ENCODE results near the gene CDK19. TPM values are rescaled to one million over a fixed set of nuclear protein-coding genes. Genes with fewer than 3 reads are reported as not detected.
A peak's percentile ranks its signal among the peaks of the same experiment; 100 is the strongest.

The CDK19 gene
- total and polyA plus RNA-seq, 9 donors = 10.6 to 20.3 (median 15.2) TPM

- WGBS (ENCODE audit: insufficient coverage) = no CpG with 5 or more reads among the region's 7 CpGs
Observed at GRCh38 chr6:110665600-110665999, 149.7 kb downstream of the CDK19 start.

DNA sequence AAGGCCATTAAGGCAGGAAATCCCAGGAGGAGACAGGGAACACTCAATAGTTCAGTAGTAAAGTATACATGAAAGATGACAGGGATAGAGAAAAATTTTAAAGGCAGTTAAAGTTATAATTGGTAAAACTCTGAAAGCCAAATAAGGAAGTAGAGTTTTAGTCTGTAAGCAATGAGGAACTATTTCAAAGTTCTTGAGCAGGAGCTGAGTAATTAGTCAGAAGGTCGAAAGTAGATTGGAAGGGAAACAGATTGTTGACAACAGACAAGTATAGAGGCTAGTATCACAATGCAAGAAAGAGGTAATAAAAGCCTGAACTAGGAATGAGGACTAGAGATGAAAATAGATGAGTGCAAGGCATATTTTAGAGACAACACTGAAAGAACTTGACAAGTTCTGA lies 150.3 kb downstream of the CDK19 start:
- 89% methylated on average over 1 of the region's 1 CpG for WGBS (ENCODE audit: insufficient coverage)
- Histone ChIP-seq H3K4me3 (ENCODE audit: low read length) (no peak overlapping the region), H3K36me3 (ENCODE audit: control insufficient read depth, insufficient read depth, low read length) (no peaks in the 10 kb centered on the region), H3K9me3 (replicated peaks; ENCODE audit: control insufficient read depth, low read depth, low read length) (no peaks in the 10 kb centered on the region), H3K27ac (ENCODE audit: low read length) (peak overlapping the region; percentile 58), H3K4me1 (ENCODE audit: control insufficient read depth, insufficient read depth, low read length) (no peaks in the 10 kb centered on the region), H3K27me3 (ENCODE audit: control insufficient read depth, insufficient read depth, low read length) (no peaks in the 10 kb centered on the region)
- DNase-seq = peak; percentile 54

More at GRCh38 chr6:110665600-110665999, 149.7 kb downstream of the CDK19 start:
- Histone ChIP-seq H3K27ac (ENCODE audit: low read length) (no peak overlapping the region), H3K27me3 (ENCODE audit: control insufficient read depth, insufficient read depth, low read length) (no peaks in the 10 kb centered on the region), H3K9me3 (replicated peaks; ENCODE audit: control insufficient read depth, low read depth, low read length) (no peaks in the 10 kb centered on the region), H3K36me3 (ENCODE audit: control insufficient read depth, insufficient read depth, low read length) (no peaks in the 10 kb centered on the region), H3K4me3 (ENCODE audit: low read length) (no peak overlapping the region), H3K4me1 (ENCODE audit: control insufficient read depth, insufficient read depth, low read length) (no peaks in the 10 kb centered on the region)
- DNase-seq = no peak

DNA sequence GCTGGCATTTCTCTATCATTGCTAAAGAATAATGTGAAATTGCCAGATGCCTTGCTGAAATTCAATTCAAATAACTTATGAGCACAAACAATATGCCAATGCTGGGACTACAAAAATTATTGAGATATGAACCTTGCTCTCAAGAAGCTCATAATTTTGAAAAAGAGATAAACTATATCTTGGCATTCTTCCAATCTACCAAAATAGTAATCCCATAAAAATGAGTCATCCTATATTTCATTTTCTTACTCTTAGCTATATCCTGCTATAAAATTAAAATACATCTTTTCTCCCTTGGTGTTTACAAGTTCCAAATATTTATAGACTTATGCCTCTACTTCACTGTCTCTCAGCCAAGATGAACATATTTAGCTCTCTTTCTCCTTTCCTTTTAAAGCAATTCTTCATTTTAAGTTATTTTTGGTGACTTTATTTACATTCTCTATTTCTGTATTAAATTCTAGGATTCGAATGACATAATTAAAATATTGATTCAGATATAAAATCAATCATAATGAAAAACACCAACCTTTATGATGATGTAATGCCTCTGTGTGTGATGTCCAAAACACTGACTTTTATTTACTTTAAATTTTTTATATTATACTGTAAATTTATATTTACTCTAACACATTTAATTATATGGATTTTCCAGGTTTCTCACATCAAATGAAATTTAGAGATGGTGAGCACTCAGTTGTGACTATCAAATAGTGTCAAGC lies 152.6 kb downstream of the CDK19 start:
- no peak overlapping the region for H3K27ac ChIP-seq (ENCODE audit: low read length)
- H3K4me3 ChIP-seq (ENCODE audit: low read length) = no peak overlapping the region
- H3K36me3 ChIP-seq (ENCODE audit: control insufficient read depth, insufficient read depth, low read length) = no peaks in the 10 kb centered on the region
- H3K27me3 ChIP-seq (ENCODE audit: control insufficient read depth, insufficient read depth, low read length) = no peaks in the 10 kb centered on the region
- no peaks in the 10 kb centered on the region for H3K4me1 ChIP-seq (ENCODE audit: control insufficient read depth, insufficient read depth, low read length)
- WGBS (ENCODE audit: insufficient coverage) = no CpG with 5 or more reads among the region's 1 CpG
- peak; percentile 57 for DNase-seq
- no peaks in the 10 kb centered on the region for H3K9me3 ChIP-seq (replicated peaks; ENCODE audit: control insufficient read depth, low read depth, low read length)

GRCh38 chr6:110661414-110661813 lies 153.9 kb downstream of the CDK19 start:
- H3K36me3 ChIP-seq (ENCODE audit: control insufficient read depth, insufficient read depth, low read length) = no peaks in the 10 kb centered on the region
- H3K4me3 ChIP-seq (ENCODE audit: low read length) = no peak overlapping the region
- no peak overlapping the region for H3K27ac ChIP-seq (ENCODE audit: low read length)
- DNase-seq = no peak
- H3K27me3 ChIP-seq (ENCODE audit: control insufficient read depth, insufficient read depth, low read length) = no peaks in the 10 kb centered on the region
- WGBS (ENCODE audit: insufficient coverage) = no CpG with 5 or more reads among the region's 2 CpGs
- no peaks in the 10 kb centered on the region for H3K9me3 ChIP-seq (replicated peaks; ENCODE audit: control insufficient read depth, low read depth, low read length)
- H3K4me1 ChIP-seq (ENCODE audit: control insufficient read depth, insufficient read depth, low read length) = no peaks in the 10 kb centered on the region

DNA sequence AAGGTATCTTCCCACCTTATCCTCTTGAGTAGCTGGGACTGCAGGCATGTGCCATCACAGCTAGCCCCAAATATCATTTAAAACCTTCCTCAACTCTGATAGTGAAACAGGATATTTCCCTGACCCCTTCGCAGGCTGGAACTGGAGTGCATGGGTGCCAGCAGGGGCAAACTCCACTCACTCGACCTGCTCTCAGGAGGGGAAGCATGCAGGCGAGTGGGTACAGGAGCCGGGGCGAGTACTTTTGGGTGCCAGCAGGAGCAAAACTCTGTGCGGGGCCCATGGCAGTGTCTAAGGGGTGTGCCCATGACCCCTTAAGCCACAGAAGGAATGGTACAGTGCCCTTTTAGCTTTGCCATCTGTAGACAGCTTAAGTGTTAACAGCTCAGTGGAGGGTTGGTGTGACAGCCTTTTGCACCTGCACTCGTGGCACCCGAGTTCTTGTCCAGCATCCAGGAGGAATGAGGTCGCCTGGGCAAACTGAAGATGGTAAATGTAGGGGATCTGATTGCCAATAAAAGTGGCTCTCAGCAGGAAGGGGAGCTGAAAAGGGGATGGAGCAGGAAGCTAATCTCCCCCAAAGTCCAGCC lies 155.1 kb downstream of the CDK19 start:
- H3K4me3 ChIP-seq (ENCODE audit: low read length) = no peak overlapping the region
- H3K9me3 ChIP-seq (replicated peaks; ENCODE audit: control insufficient read depth, low read depth, low read length) = no peaks in the 10 kb centered on the region
- no peaks in the 10 kb centered on the region for H3K27me3 ChIP-seq (ENCODE audit: control insufficient read depth, insufficient read depth, low read length)
- H3K27ac ChIP-seq (ENCODE audit: low read length) = no peak overlapping the region
- no peak for DNase-seq
- no peaks in the 10 kb centered on the region for H3K4me1 ChIP-seq (ENCODE audit: control insufficient read depth, insufficient read depth, low read length)
- H3K36me3 ChIP-seq (ENCODE audit: control insufficient read depth, insufficient read depth, low read length) = no peaks in the 10 kb centered on the region
- 94% methylated on average over 8 of the region's 9 CpGs for WGBS (ENCODE audit: insufficient coverage)

DNA sequence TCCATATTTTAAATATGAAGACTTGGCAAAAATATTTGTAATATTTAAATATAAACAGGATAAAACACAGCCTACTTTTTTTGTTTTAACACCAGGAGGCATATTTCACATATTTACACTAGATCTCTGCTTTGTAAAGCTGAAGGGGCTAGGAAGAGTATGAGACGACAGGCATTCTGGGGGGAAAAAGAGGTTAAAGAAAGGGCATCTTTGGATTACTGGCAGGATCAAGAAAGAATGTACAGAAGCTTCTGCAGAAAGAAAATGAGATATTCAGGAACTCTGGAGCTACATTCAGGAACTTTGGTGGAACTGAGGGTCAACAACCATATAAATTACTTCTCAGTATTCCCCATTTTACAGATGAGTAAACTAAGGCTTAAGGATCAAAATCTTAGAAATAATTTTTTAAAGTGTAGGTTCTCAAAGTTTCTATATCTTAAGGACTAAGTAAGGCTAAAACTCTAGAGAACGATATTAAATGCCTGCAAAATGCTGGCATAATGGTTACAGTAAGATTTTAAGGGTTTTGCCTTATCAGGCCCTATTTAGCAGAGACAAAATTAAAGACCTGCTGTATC lies 156.5 kb downstream of the CDK19 start:
- no CpG with 5 or more reads among the region's 2 CpGs for WGBS (ENCODE audit: insufficient coverage)
- no peak for DNase-seq
- Histone ChIP-seq H3K9me3 (replicated peaks; ENCODE audit: control insufficient read depth, low read depth, low read length) (no peaks in the 10 kb centered on the region), H3K27me3 (ENCODE audit: control insufficient read depth, insufficient read depth, low read length) (no peaks in the 10 kb centered on the region), H3K36me3 (ENCODE audit: control insufficient read depth, insufficient read depth, low read length) (no peaks in the 10 kb centered on the region), H3K27ac (ENCODE audit: low read length) (no peak overlapping the region), H3K4me1 (ENCODE audit: control insufficient read depth, insufficient read depth, low read length) (no peaks in the 10 kb centered on the region), H3K4me3 (ENCODE audit: low read length) (no peak overlapping the region)

DNA sequence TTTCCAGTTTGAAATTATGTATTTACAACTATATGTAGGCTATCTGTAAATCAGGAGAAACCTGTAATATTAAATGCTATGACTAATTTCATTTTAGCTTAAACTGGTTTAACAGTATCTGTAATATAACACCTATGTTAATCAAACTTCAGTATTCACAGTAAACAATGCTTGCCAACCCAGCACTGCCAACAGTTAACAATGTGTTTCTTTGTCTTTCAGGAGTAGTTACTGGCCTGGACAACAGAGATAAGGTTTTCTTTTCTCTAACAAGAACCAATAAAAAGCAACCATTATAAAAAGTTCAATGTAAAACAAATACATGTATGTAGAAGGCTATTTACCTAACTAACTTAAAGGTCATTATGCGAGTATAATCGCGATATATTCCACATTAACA lies 158.8 kb downstream of the CDK19 start:
- no CpG with 5 or more reads among the region's 3 CpGs for WGBS (ENCODE audit: insufficient coverage)
- Histone ChIP-seq H3K27me3 (ENCODE audit: control insufficient read depth, insufficient read depth, low read length) (no peaks in the 10 kb centered on the region), H3K4me3 (ENCODE audit: low read length) (no peak overlapping the region), H3K27ac (ENCODE audit: low read length) (no peak overlapping the region), H3K36me3 (ENCODE audit: control insufficient read depth, insufficient read depth, low read length) (no peaks in the 10 kb centered on the region), H3K4me1 (ENCODE audit: control insufficient read depth, insufficient read depth, low read length) (no peaks in the 10 kb centered on the region), H3K9me3 (replicated peaks; ENCODE audit: control insufficient read depth, low read depth, low read length) (no peaks in the 10 kb centered on the region)
- no peak for DNase-seq

DNA sequence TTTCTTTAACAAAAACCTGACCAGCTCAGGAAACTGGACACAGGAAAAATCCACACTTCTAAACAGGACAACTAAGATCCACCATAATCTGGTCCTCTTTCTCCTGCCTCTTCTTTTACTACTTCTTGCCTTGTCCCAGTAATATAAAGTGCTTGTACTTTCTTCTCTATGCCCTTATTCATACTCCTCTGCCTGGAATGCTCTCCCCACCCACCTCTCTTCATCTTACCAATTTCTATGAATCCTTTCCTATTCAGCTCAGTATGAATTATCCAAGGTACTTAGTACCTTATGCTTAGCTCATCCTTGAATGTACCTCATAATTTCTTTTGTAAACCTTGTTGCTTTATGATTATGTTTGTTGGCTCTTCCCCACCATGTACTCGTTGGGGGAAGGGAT lies 159.4 kb downstream of the CDK19 start:
- no peak for DNase-seq
- H3K9me3 ChIP-seq (replicated peaks; ENCODE audit: control insufficient read depth, low read depth, low read length) = no peaks in the 10 kb centered on the region
- no peak overlapping the region for H3K4me3 ChIP-seq (ENCODE audit: low read length)
- H3K4me1 ChIP-seq (ENCODE audit: control insufficient read depth, insufficient read depth, low read length) = no peaks in the 10 kb centered on the region
- H3K27me3 ChIP-seq (ENCODE audit: control insufficient read depth, insufficient read depth, low read length) = no peaks in the 10 kb centered on the region
- no CpG with 5 or more reads among the region's 1 CpG for WGBS (ENCODE audit: insufficient coverage)
- H3K36me3 ChIP-seq (ENCODE audit: control insufficient read depth, insufficient read depth, low read length) = no peaks in the 10 kb centered on the region
- no peak overlapping the region for H3K27ac ChIP-seq (ENCODE audit: low read length)

DNA sequence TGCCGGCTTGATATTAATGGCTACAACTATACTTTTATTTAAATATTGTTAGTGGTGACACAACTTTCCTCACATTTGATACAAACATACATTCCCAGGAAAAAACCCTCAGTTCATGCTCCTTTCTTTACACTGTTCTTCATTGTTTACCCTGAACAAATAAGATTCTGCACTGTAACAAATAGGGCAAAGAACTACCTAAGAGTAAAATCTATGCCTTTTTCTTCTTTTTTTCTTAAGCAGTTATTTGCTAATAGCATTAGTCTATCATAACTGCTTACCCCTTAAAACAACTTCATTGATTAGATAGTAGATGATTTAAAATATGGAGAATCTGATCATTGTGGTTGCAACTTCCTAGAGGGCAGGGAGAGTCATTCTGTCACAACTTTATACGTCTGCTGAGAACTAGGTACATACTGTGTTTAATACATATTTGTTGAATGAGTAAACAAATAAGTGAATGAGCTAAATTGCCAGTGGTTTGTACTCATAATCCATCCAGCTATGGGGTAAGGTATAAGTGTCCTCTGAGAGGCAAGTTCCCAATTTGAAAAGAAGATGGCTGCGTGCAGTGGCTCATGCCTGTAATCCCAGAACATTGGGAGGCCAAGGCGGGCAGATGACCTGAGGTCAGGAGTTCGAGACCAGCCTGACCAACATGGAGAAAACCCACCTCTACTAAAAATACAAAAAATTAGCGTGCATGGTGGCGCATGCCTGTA lies 161.0 kb downstream of the CDK19 start:
- no peak overlapping the region for H3K27ac ChIP-seq (ENCODE audit: low read length)
- no peaks in the 10 kb centered on the region for H3K9me3 ChIP-seq (replicated peaks; ENCODE audit: control insufficient read depth, low read depth, low read length)
- H3K36me3 ChIP-seq (ENCODE audit: control insufficient read depth, insufficient read depth, low read length) = no peaks in the 10 kb centered on the region
- no peaks in the 10 kb centered on the region for H3K4me1 ChIP-seq (ENCODE audit: control insufficient read depth, insufficient read depth, low read length)
- H3K4me3 ChIP-seq (ENCODE audit: low read length) = no peak overlapping the region
- no peak for DNase-seq
- H3K27me3 ChIP-seq (ENCODE audit: control insufficient read depth, insufficient read depth, low read length) = no peaks in the 10 kb centered on the region
- WGBS (ENCODE audit: insufficient coverage) = no CpG with 5 or more reads among the region's 7 CpGs

GRCh38 chr6:110653381-110653780 lies 161.9 kb downstream of the CDK19 start:
- Histone ChIP-seq H3K36me3 (ENCODE audit: control insufficient read depth, insufficient read depth, low read length) (no peaks in the 10 kb centered on the region), H3K4me1 (ENCODE audit: control insufficient read depth, insufficient read depth, low read length) (no peaks in the 10 kb centered on the region), H3K9me3 (replicated peaks; ENCODE audit: control insufficient read depth, low read depth, low read length) (no peaks in the 10 kb centered on the region), H3K4me3 (ENCODE audit: low read length) (no peak overlapping the region), H3K27me3 (ENCODE audit: control insufficient read depth, insufficient read depth, low read length) (no peaks in the 10 kb centered on the region), H3K27ac (ENCODE audit: low read length) (no peak overlapping the region)
- no CpG with 5 or more reads among the region's 1 CpG for WGBS (ENCODE audit: insufficient coverage)
- DNase-seq = no peak
